Osteoblast (primary cell): Measurements from ENCODE around the gene JAZF1. TPM values are rescaled to one million over a fixed set of nuclear protein-coding genes. Genes with fewer than 3 reads are reported as not detected.
"Not testable (repeated sequence)": the region's sequence is repeated elsewhere in the genome, so short reads cannot be mapped to it uniquely, and the experiment has no call there.

Experiments used
- DNase-seq: peaks from one replicate; pipeline ENCODE4 v3.0.0; 2011; ENCODE audit warnings: low spot score, mixed read lengths; ENCODE audit not compliant: insufficient read length; ENCODE audit errors: missing footprints
- H2AFZ ChIP-seq: 2 replicates; pipeline ENCODE4 v1.6.0; 2011; ENCODE audit warnings: mild to moderate bottlenecking, low read length
- H3K27ac ChIP-seq: 2 replicates; pipeline ENCODE4 v1.5.1; 2011; ENCODE audit warnings: mild to moderate bottlenecking, low read depth, low read length, moderate library complexity
- H3K27me3 ChIP-seq: 2 replicates; pipeline ENCODE4 v1.6.0; 2012; ENCODE audit warnings: mild to moderate bottlenecking, control low read depth, inconsistent platforms, low read length, moderate library complexity; ENCODE audit not compliant: insufficient read depth
- H3K36me3 ChIP-seq: 2 replicates; pipeline ENCODE4 v1.5.1; 2011; ENCODE audit warnings: mild to moderate bottlenecking, low read length, control low read depth, moderate library complexity; ENCODE audit not compliant: insufficient read depth
- H3K4me1 ChIP-seq: 2 replicates; pipeline ENCODE4 v1.5.1; 2011; ENCODE audit warnings: mild to moderate bottlenecking, low read length, control low read depth, moderate library complexity; ENCODE audit not compliant: insufficient read depth
- H3K4me2 ChIP-seq: 2 replicates; pipeline ENCODE4 v1.6.0; 2011; ENCODE audit warnings: mild to moderate bottlenecking, low read length; ENCODE audit not compliant: insufficient read depth
- H3K4me3 ChIP-seq: fragments of 200-600 bp; sonication (generic); 3 replicates; pipeline ENCODE4 v1.5.1; 2012; ENCODE audit warnings: mild to moderate bottlenecking, low read length, inconsistent platforms; ENCODE audit not compliant: insufficient read depth
- H3K79me2 ChIP-seq: 2 replicates; pipeline ENCODE4 v1.6.0; 2012; ENCODE audit warnings: mild to moderate bottlenecking, low read length, control low read depth, inconsistent platforms; ENCODE audit not compliant: insufficient read depth
- H3K9me3 ChIP-seq: 2 replicates; pipeline ENCODE4 v1.5.1; 2011; ENCODE audit warnings: low read depth, low read length, control low read depth
- H4K20me1 ChIP-seq: 2 replicates; pipeline ENCODE4 v1.6.0; 2012; ENCODE audit warnings: mild to moderate bottlenecking, low read length, control low read depth; ENCODE audit not compliant: insufficient read depth
- CTCF ChIP-seq: IDR thresholded peaks from 2 replicates; pipeline ENCODE4 v1.5.1; 2011; ENCODE audit warnings: mild to moderate bottlenecking, low read depth, low read length, moderate library complexity; ENCODE audit errors: extremely low read depth
- total RNA-seq: library from RNA; depleted of rRNA; stranded (reverse); fragments of >200 nt; gene quantifications from 2 replicates; pipeline ENCODE4 v1.2.3, GENCODE V29; 2012

JAZF1 gene
- total RNA-seq, 1 donor, result 15.9 TPM

DNA sequence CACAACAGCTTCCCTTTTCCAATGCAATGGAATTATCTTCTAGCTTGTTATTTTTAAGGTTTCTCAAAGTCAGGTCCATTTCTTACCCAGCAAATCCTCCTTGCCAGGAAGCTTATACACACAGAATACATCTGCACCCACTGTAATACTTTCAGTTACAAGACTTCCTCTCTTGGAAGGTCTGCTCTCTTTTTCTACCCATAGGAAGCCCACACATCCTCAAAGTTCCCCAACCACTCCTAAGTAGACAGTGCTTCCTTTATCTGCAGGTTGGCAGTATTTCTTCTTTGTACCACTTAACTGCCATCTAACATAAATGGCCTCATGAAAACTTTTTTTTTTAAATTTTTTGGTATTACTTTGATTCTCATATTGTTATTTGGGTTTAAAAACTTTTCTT lies 285.0 kb downstream of the JAZF1 start:
- Histone ChIP-seq H3K9me3 (no peaks in the 10 kb centered on the region), H3K27ac (no peak overlapping the region), H3K79me2 (peaks cover 12% of the 10 kb centered on the region), H3K4me1 (peaks cover 6% of the 10 kb centered on the region), H3K4me3 (no peak overlapping the region), H4K20me1 (peaks cover 4% of the 10 kb centered on the region), H2AFZ (no peak overlapping the region), H3K4me2 (no peak overlapping the region), H3K36me3 (peaks cover 3% of the 10 kb centered on the region), H3K27me3 (no peaks in the 10 kb centered on the region)
- TF ChIP-seq CTCF, result no peak
- no peak for DNase-seq

DNA sequence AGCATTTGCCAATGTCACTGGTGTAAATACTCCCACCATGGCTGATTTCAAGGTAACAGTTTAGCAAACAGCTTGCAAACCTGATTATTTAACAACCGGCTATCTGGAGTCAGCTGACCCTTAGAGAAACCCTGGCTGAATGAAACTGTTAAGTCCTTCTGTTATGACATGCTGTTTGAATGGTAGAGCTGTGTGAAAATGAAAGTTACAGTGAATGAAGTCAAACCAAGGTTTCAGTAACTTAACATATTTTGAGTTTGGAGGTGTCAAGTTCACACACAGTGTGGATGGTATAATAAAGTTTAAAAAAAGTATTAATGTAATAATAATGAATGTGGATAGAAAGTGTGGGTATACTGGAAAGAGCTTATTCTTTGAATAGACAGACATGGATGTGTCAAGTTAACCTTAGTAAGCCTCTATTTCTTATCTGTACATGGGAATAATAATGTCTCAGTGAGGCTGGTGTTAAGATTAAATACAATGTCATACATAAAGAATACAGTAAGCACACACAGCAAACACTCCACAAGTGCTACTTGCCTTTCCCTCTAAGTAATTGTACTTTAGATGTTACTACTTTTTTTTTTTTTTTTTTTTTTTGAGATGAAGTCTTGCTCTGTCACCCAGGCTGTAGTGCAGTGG lies 290.3 kb downstream of the JAZF1 start:
- no peak overlapping the region for H3K27ac ChIP-seq
- H3K9me3 ChIP-seq, result no peaks in the 10 kb centered on the region
- no peak for DNase-seq
- no peaks in the 10 kb centered on the region for H3K79me2 ChIP-seq
- no peak overlapping the region for H3K4me3 ChIP-seq
- no peaks in the 10 kb centered on the region for H4K20me1 ChIP-seq
- no peaks in the 10 kb centered on the region for H3K4me1 ChIP-seq
- TF ChIP-seq CTCF, result no peak
- no peak overlapping the region for H3K4me2 ChIP-seq
- H3K27me3 ChIP-seq, result no peaks in the 10 kb centered on the region
- no peak overlapping the region for H2AFZ ChIP-seq
- H3K36me3 ChIP-seq, result peaks cover 3% of the 10 kb centered on the region

- H3K36me3 ChIP-seq, result peaks cover 3% of the 10 kb centered on the region
- H3K27me3 ChIP-seq, result no peaks in the 10 kb centered on the region
- H3K4me1 ChIP-seq, result no peaks in the 10 kb centered on the region
- H3K9me3 ChIP-seq, result no peaks in the 10 kb centered on the region
- no peak overlapping the region for H3K4me3 ChIP-seq
- no peak overlapping the region for H3K27ac ChIP-seq
- no peak overlapping the region for H3K4me2 ChIP-seq
- TF ChIP-seq CTCF, result no peak
- no peak for DNase-seq
- H4K20me1 ChIP-seq, result no peaks in the 10 kb centered on the region
- H2AFZ ChIP-seq, result no peak overlapping the region
- H3K79me2 ChIP-seq, result no peaks in the 10 kb centered on the region
Measured at GRCh38 chr7:27889800-27890199, 290.8 kb downstream of the JAZF1 start.

- no peak for DNase-seq
- H3K27me3 ChIP-seq, result no peaks in the 10 kb centered on the region
Measured at GRCh38 chr7:27888736-27889135, 291.9 kb downstream of the JAZF1 start.

GRCh38 chr7:27886710-27887109 lies 293.9 kb downstream of the JAZF1 start:
- DNase-seq, H3K4me1 ChIP-seq, H3K36me3 ChIP-seq, H4K20me1 ChIP-seq, H3K79me2 ChIP-seq, H3K27me3 ChIP-seq, H3K4me2 ChIP-seq, H3K9me3 ChIP-seq, H3K4me3 ChIP-seq, H3K27ac ChIP-seq, H2AFZ ChIP-seq: not testable (repeated sequence)

More at GRCh38 chr7:27888736-27889135, 291.9 kb downstream of the JAZF1 start:
- Histone ChIP-seq H4K20me1 (no peaks in the 10 kb centered on the region), H3K36me3 (no peaks in the 10 kb centered on the region), H3K79me2 (no peaks in the 10 kb centered on the region), H3K9me3 (no peaks in the 10 kb centered on the region), H3K4me1 (no peaks in the 10 kb centered on the region), H3K4me3 (no peak overlapping the region), H2AFZ (no peak overlapping the region), H3K4me2 (no peak overlapping the region), H3K27ac (no peak overlapping the region)
- TF ChIP-seq CTCF, result no peak
